Measurements from ENCODE around the gene CTBP2. TPM values are rescaled to one million over a fixed set of nuclear protein-coding genes. Genes with fewer than 3 reads are reported as not detected.

CTBP2 gene
- polyA plus RNA-seq, 10 donors = 28.5 to 47.5 (median 33.2) TPM

- DNase-seq = no peak
Observed at GRCh38 chr10:125146791-125147579, 13.4 kb downstream of the CTBP2 start.

GRCh38 chr10:125145636-125146035 is 14.7 kb downstream of the CTBP2 start:
- no peak for DNase-seq

GRCh38 chr10:125144693-125145623 is 15.4 kb downstream of the CTBP2 start:
- no peak for DNase-seq

- DNase-seq = no peak
Observed at GRCh38 chr10:125144206-125144605, 16.2 kb downstream of the CTBP2 start.

GRCh38 chr10:125142946-125143345 is 17.4 kb downstream of the CTBP2 start:
- DNase-seq = no peak

- DNase-seq = no peak
Observed at GRCh38 chr10:125141860-125142484, 18.4 kb downstream of the CTBP2 start.

GRCh38 chr10:125141150-125141859 is 19.1 kb downstream of the CTBP2 start:
- no peak for DNase-seq

- no peak for DNase-seq
Observed at GRCh38 chr10:125140151-125140550, 20.2 kb downstream of the CTBP2 start.

- no peak for DNase-seq
Observed at GRCh38 chr10:125137601-125138438, 22.5 kb downstream of the CTBP2 start.

- no peak for DNase-seq
Observed at GRCh38 chr10:125136087-125136486, 24.3 kb downstream of the CTBP2 start.

GRCh38 chr10:125135771-125136035 is 24.7 kb downstream of the CTBP2 start:
- DNase-seq = no peak

GRCh38 chr10:125134916-125135770 is 25.2 kb downstream of the CTBP2 start:
- DNase-seq = no peak

- DNase-seq = no peak
Observed at GRCh38 chr10:125134483-125134848, 25.9 kb downstream of the CTBP2 start.

- no peak for DNase-seq
Observed at GRCh38 chr10:125133696-125134482, 26.5 kb downstream of the CTBP2 start.

- peak; percentile 38 to 71 (median 46) for DNase-seq
Observed at GRCh38 chr10:125132344-125132743, 28.0 kb downstream of the CTBP2 start.

GRCh38 chr10:125130916-125131315 is 29.4 kb downstream of the CTBP2 start:
- DNase-seq = peak in 1 of 3 donors; percentile 23

- no peak for DNase-seq
Observed at GRCh38 chr10:125130260-125130659, 30.1 kb downstream of the CTBP2 start.

GRCh38 chr10:125129076-125129458 is 31.3 kb downstream of the CTBP2 start:
- DNase-seq = no peak

- DNase-seq = no peak
Observed at GRCh38 chr10:125128397-125129075, 31.8 kb downstream of the CTBP2 start.
